Astrocyte of the cerebellum (primary cell): ENCODE measurements around the gene ESPN.

Experiments
- DNase-seq: peaks from one replicate; pipeline ENCODE4 v3.0.0-alpha.2; 2011; ENCODE audit warnings: low read depth
- H3K4me3 ChIP-seq: 2 replicates; pipeline ENCODE4 v1.5.1; 2011; ENCODE audit warnings: mild to moderate bottlenecking, low read depth, low read length, moderate library complexity
- in situ Hi-C: cut with HindIII; loops from 2 replicates; pipeline ENCODE4 v1.10.0; 2017; ENCODE audit warnings: low sequenced_read_pairs
- TF ChIP-seq, protein P1 (sequence below): IDR thresholded peaks from 2 replicates; pipeline ENCODE4 v1.5.1; 2012; ENCODE audit warnings: low read length, low read depth, moderate library complexity, mild to moderate bottlenecking; ENCODE audit errors: missing control alignments

The ESPN gene, protein sequence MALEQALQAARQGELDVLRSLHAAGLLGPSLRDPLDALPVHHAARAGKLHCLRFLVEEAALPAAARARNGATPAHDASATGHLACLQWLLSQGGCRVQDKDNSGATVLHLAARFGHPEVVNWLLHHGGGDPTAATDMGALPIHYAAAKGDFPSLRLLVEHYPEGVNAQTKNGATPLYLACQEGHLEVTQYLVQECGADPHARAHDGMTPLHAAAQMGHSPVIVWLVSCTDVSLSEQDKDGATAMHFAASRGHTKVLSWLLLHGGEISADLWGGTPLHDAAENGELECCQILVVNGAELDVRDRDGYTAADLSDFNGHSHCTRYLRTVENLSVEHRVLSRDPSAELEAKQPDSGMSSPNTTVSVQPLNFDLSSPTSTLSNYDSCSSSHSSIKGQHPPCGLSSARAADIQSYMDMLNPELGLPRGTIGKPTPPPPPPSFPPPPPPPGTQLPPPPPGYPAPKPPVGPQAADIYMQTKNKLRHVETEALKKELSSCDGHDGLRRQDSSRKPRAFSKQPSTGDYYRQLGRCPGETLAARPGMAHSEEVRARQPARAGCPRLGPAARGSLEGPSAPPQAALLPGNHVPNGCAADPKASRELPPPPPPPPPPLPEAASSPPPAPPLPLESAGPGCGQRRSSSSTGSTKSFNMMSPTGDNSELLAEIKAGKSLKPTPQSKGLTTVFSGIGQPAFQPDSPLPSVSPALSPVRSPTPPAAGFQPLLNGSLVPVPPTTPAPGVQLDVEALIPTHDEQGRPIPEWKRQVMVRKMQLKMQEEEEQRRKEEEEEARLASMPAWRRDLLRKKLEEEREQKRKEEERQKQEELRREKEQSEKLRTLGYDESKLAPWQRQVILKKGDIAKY

DNA sequence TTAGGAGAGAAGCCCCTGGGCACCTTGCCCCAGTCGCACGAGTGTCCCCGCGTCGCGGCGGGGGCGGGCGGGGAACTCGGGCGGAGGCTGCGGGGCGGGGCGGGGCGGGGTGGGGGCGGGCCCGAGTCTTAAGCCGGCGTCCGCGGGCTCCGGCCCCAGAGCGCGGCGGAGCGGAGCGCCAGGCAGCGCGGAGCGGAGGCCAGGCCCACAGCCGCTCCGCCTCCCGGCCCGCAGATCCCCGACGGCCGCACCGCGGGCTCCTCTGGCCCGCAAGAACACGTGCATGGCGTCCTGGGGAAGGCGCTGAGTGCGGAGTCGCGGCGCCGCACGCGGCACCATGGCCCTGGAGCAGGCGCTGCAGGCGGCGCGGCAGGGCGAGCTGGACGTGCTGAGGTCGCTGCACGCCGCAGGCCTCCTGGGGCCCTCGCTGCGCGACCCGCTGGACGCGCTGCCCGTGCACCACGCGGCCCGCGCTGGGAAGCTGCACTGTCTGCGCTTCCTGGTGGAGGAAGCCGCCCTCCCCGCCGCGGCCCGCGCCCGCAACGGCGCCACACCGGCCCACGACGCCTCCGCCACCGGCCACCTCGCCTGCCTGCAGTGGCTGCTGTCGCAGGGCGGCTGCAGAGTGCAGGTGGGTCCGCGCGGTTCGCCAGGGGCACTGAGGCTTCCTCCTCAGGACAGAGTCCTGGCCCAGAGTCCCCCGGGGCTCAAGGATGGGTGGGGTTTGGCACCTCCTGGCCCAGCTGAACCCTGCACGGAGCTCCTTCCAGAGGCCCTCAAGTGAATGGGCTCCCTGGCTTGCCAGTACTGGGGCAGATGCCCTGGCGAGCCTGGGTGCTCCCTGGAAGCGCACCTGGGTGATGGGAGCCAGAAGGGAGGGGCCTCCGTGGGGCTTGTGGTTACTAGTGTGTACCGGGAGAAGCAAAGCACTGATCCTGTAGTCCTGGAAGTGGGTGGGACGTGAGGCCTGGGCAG, at the start of gene ESPN:
Gene ESPN, plus strand, starts transcription at position 158 of the 975 bp plus-strand sequence. Its CDS starts 180 bp downstream, at position 338.
- H3K4me3 ChIP-seq, result no peak within 1 kb of the TSS
- no peak for DNase-seq
- TF ChIP-seq, protein P1, sequence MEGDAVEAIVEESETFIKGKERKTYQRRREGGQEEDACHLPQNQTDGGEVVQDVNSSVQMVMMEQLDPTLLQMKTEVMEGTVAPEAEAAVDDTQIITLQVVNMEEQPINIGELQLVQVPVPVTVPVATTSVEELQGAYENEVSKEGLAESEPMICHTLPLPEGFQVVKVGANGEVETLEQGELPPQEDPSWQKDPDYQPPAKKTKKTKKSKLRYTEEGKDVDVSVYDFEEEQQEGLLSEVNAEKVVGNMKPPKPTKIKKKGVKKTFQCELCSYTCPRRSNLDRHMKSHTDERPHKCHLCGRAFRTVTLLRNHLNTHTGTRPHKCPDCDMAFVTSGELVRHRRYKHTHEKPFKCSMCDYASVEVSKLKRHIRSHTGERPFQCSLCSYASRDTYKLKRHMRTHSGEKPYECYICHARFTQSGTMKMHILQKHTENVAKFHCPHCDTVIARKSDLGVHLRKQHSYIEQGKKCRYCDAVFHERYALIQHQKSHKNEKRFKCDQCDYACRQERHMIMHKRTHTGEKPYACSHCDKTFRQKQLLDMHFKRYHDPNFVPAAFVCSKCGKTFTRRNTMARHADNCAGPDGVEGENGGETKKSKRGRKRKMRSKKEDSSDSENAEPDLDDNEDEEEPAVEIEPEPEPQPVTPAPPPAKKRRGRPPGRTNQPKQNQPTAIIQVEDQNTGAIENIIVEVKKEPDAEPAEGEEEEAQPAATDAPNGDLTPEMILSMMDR, result no peak
- in situ Hi-C loops, result no loop called here

DNA sequence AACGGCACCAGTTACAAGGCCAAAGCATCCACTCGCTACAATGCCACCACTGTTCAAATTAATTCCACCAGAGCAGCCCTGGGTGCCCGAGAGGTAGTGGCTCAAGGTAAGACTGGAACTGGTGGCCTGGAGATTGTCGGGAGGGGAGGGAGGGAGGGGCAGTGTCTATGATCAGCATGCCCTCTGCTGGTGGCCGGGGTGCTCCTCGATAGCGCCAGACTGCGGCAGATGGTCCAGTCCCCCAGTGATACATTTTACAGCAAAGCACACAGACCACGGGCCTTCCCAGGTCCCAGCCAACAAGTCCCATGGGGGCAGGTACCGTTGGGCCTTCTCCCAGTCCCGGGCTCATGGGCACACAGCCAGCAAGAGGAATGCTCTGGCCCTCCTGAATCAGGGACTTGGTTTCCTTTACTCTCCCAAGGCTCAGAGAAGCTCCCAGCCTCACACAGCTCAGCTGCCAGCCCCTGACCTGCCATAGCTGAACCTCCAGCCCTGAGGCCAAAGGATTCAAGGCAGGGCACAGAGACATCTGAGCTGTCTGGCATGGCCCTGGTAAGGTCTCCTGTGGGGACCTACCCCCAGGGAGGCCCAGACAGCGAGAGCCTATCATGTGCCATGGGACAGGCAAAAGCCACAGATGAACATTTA, 46.4 kb upstream of the ESPN start:
- TF ChIP-seq, protein P1, result no peak
- no peak for DNase-seq
- in situ Hi-C loops, result no loop called here
- H3K4me3 ChIP-seq, result no peak overlapping the region

DNA sequence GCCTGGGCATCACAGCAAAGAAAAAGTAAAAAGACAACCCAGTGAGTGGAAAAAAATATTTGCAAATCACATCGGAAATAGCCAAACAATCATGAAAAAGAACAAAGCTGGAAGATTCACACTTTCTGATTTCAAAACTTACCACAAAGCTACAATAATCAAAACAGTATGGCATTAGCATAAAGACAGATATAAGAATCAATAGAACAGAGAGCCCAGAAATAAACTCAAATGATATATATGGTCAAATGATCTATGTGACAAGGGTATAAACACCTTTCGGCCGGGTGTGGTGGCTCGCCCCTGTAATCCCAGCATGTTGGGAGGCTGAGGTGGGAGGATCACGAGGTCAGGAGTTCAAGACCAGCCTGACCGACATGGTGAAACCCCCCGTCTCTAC, 44.5 kb upstream of the ESPN start:
- TF ChIP-seq, protein P1, result no peak
- no peak for DNase-seq
- in situ Hi-C loops, result no loop called here
- H3K4me3 ChIP-seq, result no peak overlapping the region

DNA sequence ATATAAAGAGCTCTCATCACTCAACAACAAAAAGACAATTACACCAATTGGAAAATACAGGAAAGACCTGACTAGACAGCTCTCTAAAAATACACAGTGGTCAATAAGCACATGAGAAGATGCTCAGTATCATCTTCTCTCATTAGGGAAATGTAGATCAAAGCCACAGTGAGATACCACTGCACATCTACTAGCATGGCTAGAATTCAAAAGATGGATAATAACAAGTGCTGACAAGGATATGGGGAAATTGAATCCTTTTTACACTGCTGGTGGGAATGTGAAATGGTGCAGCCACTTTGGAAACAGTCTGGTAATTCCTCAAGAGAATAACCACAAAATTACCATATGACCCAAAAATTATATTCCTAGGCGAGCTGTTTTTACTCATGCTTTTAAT, 40.4 kb upstream of the ESPN start:
- no peak for DNase-seq
- no peak overlapping the region for H3K4me3 ChIP-seq
- in situ Hi-C loops, result no loop called here
- TF ChIP-seq, protein P1, result no peak

DNA sequence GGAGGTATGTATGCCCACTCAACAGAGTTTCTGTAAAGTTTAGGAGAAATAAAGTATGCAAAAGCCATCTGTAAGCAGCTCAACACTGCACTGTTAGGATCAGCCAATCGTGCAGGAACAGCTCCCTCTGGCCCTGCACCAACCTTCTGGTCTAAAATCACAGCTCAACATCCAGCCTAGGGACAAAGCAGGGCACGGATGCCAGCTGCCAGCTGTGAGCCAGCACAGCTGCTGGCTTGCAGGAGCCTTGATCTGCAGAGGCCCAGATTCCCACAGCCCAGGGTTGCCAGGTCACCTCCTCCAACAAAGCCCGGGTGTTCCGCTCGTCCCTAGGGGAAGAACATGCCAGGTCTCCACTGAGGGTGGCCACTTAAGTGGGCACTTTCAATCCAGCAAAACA, 39.6 kb upstream of the ESPN start:
- in situ Hi-C loops, result no loop called here
- TF ChIP-seq, protein P1, result no peak
- H3K4me3 ChIP-seq, result peak overlapping the region; percentile 45
- no peak for DNase-seq
